Activated CD4-positive, alpha-beta memory T cell treated with anti-CD3 and anti-CD28 coated beads, Interleukin-2, amount 10 ng/mL, durations not matched to agents 7 days and 5 days (primary cell): ENCODE measurements around the gene CKAP5. TPM values are rescaled to one million over a fixed set of nuclear protein-coding genes. Genes with fewer than 3 reads are reported as not detected.

Experiments used
- CTCF ChIA-PET: fragments of 350-600 bp; sonication (Branson Sonifier 250); formaldehyde crosslinking; loops from one replicate; lab custom pipeline; 2021; ENCODE audit warnings: antibody characterized with exemption, inconsistent platforms; lab: Charles Lee
- POLR2A ChIA-PET: fragments of 350-600 bp; sonication (Branson Sonifier 250); formaldehyde crosslinking; loops from one replicate; lab custom pipeline; 2021; ENCODE audit warnings: antibody characterized with exemption; lab: Charles Lee
- DNase-seq: peaks from one replicate; pipeline ENCODE4 v3.0.0-alpha.2; 2020
- H3K27ac Mint-ChIP-seq: one replicate; pipeline ENCODE4 v1.8.0; 2021; ENCODE audit warnings: mild to moderate bottlenecking, mixed read lengths
- H3K27me3 Mint-ChIP-seq: one replicate; pipeline ENCODE4 v1.8.0; 2021; ENCODE audit warnings: mixed read lengths
- H3K36me3 Mint-ChIP-seq: one replicate; pipeline ENCODE4 v1.8.0; 2021; ENCODE audit warnings: low read depth, mixed read lengths
- H3K4me1 Mint-ChIP-seq: one replicate; pipeline ENCODE4 v1.8.0; 2021; ENCODE audit warnings: mixed read lengths
- H3K4me3 Mint-ChIP-seq: one replicate; pipeline ENCODE4 v1.8.0; 2021; ENCODE audit warnings: mild to moderate bottlenecking, mixed read lengths
- H3K9me3 Mint-ChIP-seq: one replicate; pipeline ENCODE4 v1.8.0; 2021; ENCODE audit warnings: mixed read lengths
- total RNA-seq, 2 experiments: library from RNA; stranded (reverse); gene quantifications; one replicate each; pipeline ENCODE4 v1.2.3, GENCODE V29; 2021

Gene CKAP5
- total RNA-seq, 2 experiments from 2014 or later, result 157 to 160 TPM

DNA sequence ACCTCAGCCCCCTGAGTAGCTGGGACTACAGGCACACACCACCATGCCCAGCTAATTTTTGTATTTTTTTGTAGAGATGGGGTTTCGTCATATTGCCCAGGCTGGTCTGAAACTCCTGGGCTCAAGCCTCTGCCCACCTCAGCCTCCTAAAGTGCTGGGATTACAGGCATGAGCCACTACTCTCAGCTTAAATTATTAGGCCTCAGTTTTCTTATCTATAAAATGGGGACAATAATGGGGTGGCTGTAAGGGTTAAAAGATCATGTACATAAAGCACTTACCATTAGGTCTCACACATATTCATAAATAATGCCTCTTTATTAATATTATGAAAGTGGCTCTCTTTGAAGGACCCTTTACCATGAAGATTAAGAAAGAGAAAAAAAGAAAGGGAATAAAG is 31.5 kb upstream of the CKAP5 start:
- ChIA-PET POLR2A (no interaction called here), CTCF (no interaction called here)
- Mint-ChIP-seq H3K27ac (no peak overlapping the region), H3K27me3 (peaks cover 20% of the 10 kb centered on the region), H3K36me3 (no peaks in the 10 kb centered on the region), H3K9me3 (no peaks in the 10 kb centered on the region), H3K4me1 (no peaks in the 10 kb centered on the region), H3K4me3 (no peak overlapping the region)
- DNase-seq, result no peak

DNA sequence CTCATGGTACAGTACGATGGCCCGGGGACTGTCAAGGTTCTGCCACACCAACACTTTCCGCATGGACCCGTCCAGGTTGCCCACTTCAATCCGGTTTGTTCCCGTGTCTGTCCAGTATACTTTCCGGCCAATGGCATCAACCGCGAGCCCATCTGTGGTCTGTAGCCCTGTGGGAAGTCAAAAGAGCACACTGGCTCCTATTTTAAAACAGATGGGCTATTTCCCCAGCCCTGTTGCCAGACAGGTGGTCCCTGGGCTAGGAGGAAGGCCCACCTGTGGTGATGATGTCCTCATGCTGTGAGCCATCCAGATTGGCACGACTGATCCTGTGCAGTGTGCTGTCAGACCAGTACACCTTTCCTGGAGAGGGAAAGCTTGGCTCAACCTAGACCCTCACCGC is 30.4 kb upstream of the CKAP5 start:
- ChIA-PET CTCF (no interaction called here), POLR2A (no interaction called here)
- Mint-ChIP-seq H3K36me3 (no peaks in the 10 kb centered on the region), H3K27ac (no peak overlapping the region), H3K4me3 (no peak overlapping the region), H3K9me3 (no peaks in the 10 kb centered on the region), H3K4me1 (no peaks in the 10 kb centered on the region), H3K27me3 (peaks cover 15% of the 10 kb centered on the region)
- DNase-seq, result no peak

DNA sequence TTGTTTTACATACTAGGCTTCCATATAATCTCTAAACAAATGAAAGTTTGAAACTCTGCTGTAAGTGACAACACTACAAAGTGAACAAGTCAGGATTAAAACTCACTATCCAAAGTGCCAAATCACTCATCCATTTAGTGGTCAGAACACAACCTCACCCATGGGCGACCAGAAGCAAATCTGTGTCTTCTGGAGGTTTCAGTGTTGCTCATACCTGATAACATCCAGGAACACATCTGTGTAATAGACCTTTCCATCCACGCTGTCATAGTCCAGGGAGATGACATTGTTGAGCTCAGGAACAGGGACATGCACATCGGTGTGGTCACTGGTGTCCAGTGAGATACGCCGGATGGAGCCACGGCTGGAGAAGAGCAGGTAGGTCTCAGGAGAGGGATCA is 28.5 kb upstream of the CKAP5 start:
- ChIA-PET CTCF (interaction anchor here (1.3 kb wide), 1 partner anchor 278 kb away, joined by 3 read pairs; no protein-coding TSS in a partner anchor), POLR2A (no interaction called here)
- Mint-ChIP-seq H3K4me1 (no peaks in the 10 kb centered on the region), H3K27me3 (peaks cover 16% of the 10 kb centered on the region), H3K27ac (no peak overlapping the region), H3K9me3 (no peaks in the 10 kb centered on the region), H3K4me3 (no peak overlapping the region), H3K36me3 (no peaks in the 10 kb centered on the region)
- no peak for DNase-seq

GRCh38 chr11:46868912-46869311 is 22.8 kb upstream of the CKAP5 start:
- no peak for DNase-seq
- no peaks in the 10 kb centered on the region for H3K36me3 Mint-ChIP-seq
- H3K9me3 Mint-ChIP-seq, result no peaks in the 10 kb centered on the region
- H3K27ac Mint-ChIP-seq, result no peak overlapping the region
- H3K4me1 Mint-ChIP-seq, result no peaks in the 10 kb centered on the region
- peaks cover 24% of the 10 kb centered on the region for H3K27me3 Mint-ChIP-seq
- POLR2A ChIA-PET, result no interaction called here
- H3K4me3 Mint-ChIP-seq, result no peak overlapping the region
- CTCF ChIA-PET, result no interaction called here

DNA sequence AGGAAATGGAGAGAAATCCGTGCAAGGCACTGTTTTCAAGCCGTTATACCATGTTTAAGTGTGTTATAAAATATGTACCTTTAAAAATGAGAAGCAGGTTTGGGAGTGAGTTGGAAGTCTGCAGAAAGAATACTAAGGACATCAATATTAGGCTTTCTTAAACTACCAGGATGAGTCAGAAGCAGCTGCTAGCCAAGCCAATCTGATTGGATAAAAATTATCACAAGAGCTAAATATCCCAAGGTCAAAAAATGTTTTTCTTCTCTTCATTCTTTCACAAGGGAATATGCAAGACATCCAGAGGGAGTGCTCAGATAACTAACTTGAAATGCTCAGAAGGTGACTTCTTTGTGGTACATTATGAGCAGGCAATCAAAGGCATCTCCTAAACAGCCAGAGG is 19.3 kb upstream of the CKAP5 start:
- Mint-ChIP-seq H3K36me3 (no peaks in the 10 kb centered on the region), H3K27ac (no peak overlapping the region), H3K4me3 (no peak overlapping the region), H3K9me3 (no peaks in the 10 kb centered on the region), H3K4me1 (no peaks in the 10 kb centered on the region), H3K27me3 (peaks cover 24% of the 10 kb centered on the region)
- ChIA-PET POLR2A (no interaction called here), CTCF (no interaction called here)
- DNase-seq, result no peak

- Mint-ChIP-seq H3K4me1 (no peaks in the 10 kb centered on the region), H3K9me3 (no peaks in the 10 kb centered on the region), H3K36me3 (no peaks in the 10 kb centered on the region), H3K27ac (no peak overlapping the region), H3K4me3 (no peak overlapping the region), H3K27me3 (peaks cover 17% of the 10 kb centered on the region)
- no peak for DNase-seq
- ChIA-PET CTCF (interaction anchor here (0.9 kb wide), 1 partner anchor 293 kb away, joined by 3 read pairs; no protein-coding TSS in a partner anchor), POLR2A (interaction anchor here (0.8 kb wide), 1 partner anchor 113 kb away, joined by 3 read pairs; no protein-coding TSS in a partner anchor)
Measured at GRCh38 chr11:46860218-46860617, 14.1 kb upstream of the CKAP5 start.

GRCh38 chr11:46858920-46859546 is 13.0 kb upstream of the CKAP5 start:
- Mint-ChIP-seq H3K4me1 (no peaks in the 10 kb centered on the region), H3K9me3 (no peaks in the 10 kb centered on the region), H3K36me3 (no peaks in the 10 kb centered on the region), H3K27ac (no peak overlapping the region), H3K27me3 (peaks cover 11% of the 10 kb centered on the region), H3K4me3 (no peak overlapping the region)
- ChIA-PET POLR2A (interaction anchor here (2.2 kb wide), 1 partner anchor 12 kb away, joined by 6 read pairs; the partner anchor contains the start of gene CKAP5), CTCF (interaction anchor here (0.9 kb wide), 1 partner anchor 294 kb away, joined by 3 read pairs; no protein-coding TSS in a partner anchor)
- no peak for DNase-seq

DNA sequence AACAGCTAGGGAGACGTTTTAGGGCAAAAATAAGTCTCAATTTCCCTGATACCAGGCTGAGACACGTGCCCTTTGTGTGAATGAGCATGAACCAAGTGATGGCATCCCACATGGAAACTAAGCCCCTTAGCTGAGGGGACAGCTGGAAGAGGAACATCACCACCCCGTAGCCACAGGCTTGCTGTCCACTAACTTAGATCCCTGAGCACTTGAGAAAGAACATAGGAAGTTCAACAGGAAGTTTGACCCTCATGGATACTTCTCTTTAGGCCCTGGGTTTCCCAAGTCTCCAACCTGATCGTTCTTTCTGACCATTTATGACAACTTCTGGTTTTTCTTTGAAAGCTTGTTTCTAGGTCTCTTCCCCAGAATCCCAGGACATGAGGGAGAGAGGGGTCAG is 11.6 kb upstream of the CKAP5 start:
- Mint-ChIP-seq H3K4me3 (no peak overlapping the region), H3K4me1 (no peaks in the 10 kb centered on the region), H3K27me3 (peaks cover 2% of the 10 kb centered on the region), H3K9me3 (no peaks in the 10 kb centered on the region), H3K36me3 (no peaks in the 10 kb centered on the region), H3K27ac (no peak overlapping the region)
- DNase-seq, result no peak
- ChIA-PET CTCF (interaction anchor here (1.2 kb wide), 1 partner anchor 296 kb away, joined by 3 read pairs; no protein-coding TSS in a partner anchor), POLR2A (interaction anchor here (0.9 to 2.2 kb wide), 3 partner anchors 11 to 300 kb away, joined by 3 to 6 read pairs (median 5); partner anchors contain the start of gene CKAP5)

DNA sequence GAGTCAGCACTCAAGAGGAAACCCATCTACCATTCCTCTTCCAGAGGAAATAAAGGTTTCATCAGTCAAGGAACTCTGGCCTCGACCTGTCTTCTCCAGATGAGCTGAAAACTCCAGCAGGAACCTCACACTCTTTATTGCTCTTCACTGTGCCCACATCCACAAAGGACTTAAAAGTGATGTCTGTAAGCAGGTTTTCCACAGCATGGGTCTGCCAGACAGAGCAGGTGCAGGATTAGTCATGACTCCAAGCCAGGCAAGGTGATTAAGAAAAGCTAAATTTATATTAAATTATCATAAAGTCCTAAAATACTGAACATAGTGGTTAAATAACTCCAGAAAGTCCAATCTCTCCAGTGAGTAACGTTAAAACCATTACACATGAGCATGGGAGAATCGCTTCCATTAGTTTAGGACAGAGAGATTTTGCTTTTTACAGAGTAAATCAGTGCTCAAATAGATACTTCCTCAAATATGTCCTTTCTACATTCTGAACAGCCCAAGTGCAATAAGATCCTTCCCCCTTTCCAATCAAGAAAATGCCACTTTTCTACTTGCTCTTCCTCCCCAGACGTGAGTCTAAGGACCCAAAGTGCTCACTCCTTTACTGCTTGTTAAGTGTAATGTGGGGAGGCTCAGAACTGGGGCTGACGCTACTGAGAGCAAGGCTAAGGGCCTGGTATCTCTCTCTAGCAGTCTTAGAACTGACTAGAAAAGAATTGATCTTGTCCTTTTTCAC is 10.7 kb upstream of the CKAP5 start:
- H3K36me3 Mint-ChIP-seq, result no peaks in the 10 kb centered on the region
- H3K9me3 Mint-ChIP-seq, result no peaks in the 10 kb centered on the region
- H3K27ac Mint-ChIP-seq, result no peak overlapping the region
- CTCF ChIA-PET, result no interaction called here
- H3K27me3 Mint-ChIP-seq, result no peaks in the 10 kb centered on the region
- no peak for DNase-seq
- no peak overlapping the region for H3K4me3 Mint-ChIP-seq
- H3K4me1 Mint-ChIP-seq, result no peaks in the 10 kb centered on the region
- POLR2A ChIA-PET, result interaction anchor here (2.0 to 2.2 kb wide), 2 partner anchors 10 to 11 kb away, joined by 5 to 6 read pairs; partner anchors contain the start of gene CKAP5

DNA sequence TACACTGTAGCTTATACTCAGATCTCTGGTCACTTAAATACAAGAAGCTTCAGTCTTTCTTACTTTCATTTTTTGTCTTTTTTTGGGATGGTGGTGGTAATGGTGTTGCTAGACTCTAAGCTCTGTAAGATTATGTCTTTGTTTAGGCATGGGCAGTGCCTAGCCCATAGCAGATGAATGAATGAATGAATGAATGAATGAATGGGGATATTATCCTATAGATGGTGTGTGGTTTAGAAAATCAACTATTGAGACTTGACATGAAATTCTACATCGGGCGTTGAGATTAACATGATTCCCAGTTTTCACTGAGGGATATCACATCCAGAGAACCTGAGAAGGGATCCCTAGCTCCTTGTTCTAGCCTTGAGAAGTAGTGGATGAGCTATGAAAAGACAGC is 9.8 kb upstream of the CKAP5 start:
- Mint-ChIP-seq H3K27me3 (no peaks in the 10 kb centered on the region), H3K4me1 (no peaks in the 10 kb centered on the region), H3K9me3 (no peaks in the 10 kb centered on the region), H3K4me3 (no peak overlapping the region), H3K27ac (no peak overlapping the region), H3K36me3 (no peaks in the 10 kb centered on the region)
- CTCF ChIA-PET, result interaction anchor here (0.6 to 1.8 kb wide), 2 partner anchors 9 to 38 kb away, joined by 4 to 5 read pairs; no protein-coding TSS in a partner anchor
- no peak for DNase-seq
- POLR2A ChIA-PET, result interaction anchor here (2.0 kb wide), 1 partner anchor 11 kb away, joined by 5 read pairs; no protein-coding TSS in a partner anchor

DNA sequence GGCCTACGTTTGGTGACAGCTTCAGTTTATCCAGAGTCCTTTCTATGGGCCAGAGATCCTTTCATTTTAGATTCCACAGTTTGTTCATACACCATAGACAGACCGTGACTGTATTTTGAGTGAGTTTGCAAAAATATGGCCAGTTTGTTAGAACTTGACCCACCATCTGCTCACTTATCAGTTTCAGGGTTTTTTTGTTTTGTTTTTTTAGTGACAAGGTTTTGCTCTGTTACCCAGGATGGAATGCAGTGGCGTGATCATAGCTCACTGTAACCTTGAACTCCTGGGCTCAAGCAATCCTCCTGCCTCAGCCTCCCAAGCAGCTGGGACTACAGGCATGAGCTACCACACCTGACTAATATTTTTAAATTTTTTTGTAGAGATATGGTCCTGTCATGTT is 9.1 kb upstream of the CKAP5 start:
- no peak overlapping the region for H3K4me3 Mint-ChIP-seq
- no peaks in the 10 kb centered on the region for H3K27me3 Mint-ChIP-seq
- H3K4me1 Mint-ChIP-seq, result no peaks in the 10 kb centered on the region
- CTCF ChIA-PET, result interaction anchor here (0.6 to 1.8 kb wide), 3 partner anchors 8 to 38 kb away, joined by 3 to 5 read pairs (median 4); no protein-coding TSS in a partner anchor
- no peaks in the 10 kb centered on the region for H3K9me3 Mint-ChIP-seq
- H3K27ac Mint-ChIP-seq, result no peak overlapping the region
- POLR2A ChIA-PET, result no interaction called here
- no peaks in the 10 kb centered on the region for H3K36me3 Mint-ChIP-seq
- no peak for DNase-seq

DNA sequence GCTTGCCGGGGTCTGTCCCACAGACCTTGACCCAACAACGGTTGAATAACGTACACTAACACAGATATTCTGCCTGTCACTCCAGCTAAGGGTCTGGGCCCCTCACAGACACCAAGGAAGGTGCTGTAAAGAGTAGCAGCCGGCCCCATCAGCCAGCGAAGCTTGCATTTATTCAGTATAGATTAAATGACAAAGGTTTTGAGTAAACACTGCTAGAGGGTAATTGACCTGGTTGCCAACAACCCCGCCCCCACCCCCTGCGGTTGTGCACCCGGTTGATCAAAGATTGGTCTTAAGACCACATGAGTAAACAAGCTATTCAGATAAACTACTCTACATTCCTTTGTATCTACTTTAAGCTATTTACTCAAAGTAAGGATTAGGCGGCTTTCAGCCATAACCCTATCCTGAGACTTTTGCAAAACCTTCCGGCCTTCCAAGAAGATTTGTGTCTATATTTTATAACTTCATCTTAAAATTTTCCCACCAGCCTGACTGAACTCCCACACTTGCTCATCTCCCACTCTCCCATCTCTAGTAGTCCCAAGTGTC is 4.8 kb upstream of the CKAP5 start:
- Mint-ChIP-seq H3K4me3 (no peak overlapping the region), H3K36me3 (peaks cover 3% of the 10 kb centered on the region), H3K27me3 (peaks cover 2% of the 10 kb centered on the region), H3K27ac (no peak overlapping the region), H3K4me1 (peaks cover 11% of the 10 kb centered on the region), H3K9me3 (no peaks in the 10 kb centered on the region)
- POLR2A ChIA-PET, result no interaction called here
- no peak for DNase-seq
- CTCF ChIA-PET, result interaction anchor here (1.7 kb wide), 1 partner anchor 12 kb away, joined by 4 read pairs; no protein-coding TSS in a partner anchor

GRCh38 chr11:46849631-46850030 is 3.6 kb upstream of the CKAP5 start:
- peaks cover 2% of the 10 kb centered on the region for H3K27me3 Mint-ChIP-seq
- H3K4me3 Mint-ChIP-seq, result no peak overlapping the region
- ChIA-PET POLR2A (no interaction called here), CTCF (no interaction called here)
- DNase-seq, result no peak
- peaks cover 5% of the 10 kb centered on the region for H3K36me3 Mint-ChIP-seq
- peaks cover 19% of the 10 kb centered on the region for H3K4me1 Mint-ChIP-seq
- H3K27ac Mint-ChIP-seq, result no peak overlapping the region
- H3K9me3 Mint-ChIP-seq, result no peaks in the 10 kb centered on the region
